ENCODE measurements around the gene LNP1.

Gene LNP1

GRCh38 chr3:100374521-100374920 lies 26.8 kb upstream of the LNP1 start:
- peaks cover 46% of the 10 kb centered on the region for H3K36me3 Mint-ChIP-seq (ENCODE audit: low read depth)
- no peaks in the 10 kb centered on the region for H3K9me3 Mint-ChIP-seq
- no peaks in the 10 kb centered on the region for H3K27me3 Mint-ChIP-seq (ENCODE audit: low read depth, poor library complexity)
- DNase-seq, result no peak
- H3K4me1 Mint-ChIP-seq, result no peaks in the 10 kb centered on the region
- no peak overlapping the region for H3K27ac Mint-ChIP-seq
- TF ChIP-seq CTCF (IDR thresholded peaks at IDR 0.05), result no peak
- H3K4me3 Mint-ChIP-seq, result no peak overlapping the region

- Mint-ChIP-seq H3K9me3 (no peaks in the 10 kb centered on the region), H3K4me1 (no peaks in the 10 kb centered on the region), H3K36me3 (ENCODE audit: low read depth) (peaks cover 52% of the 10 kb centered on the region), H3K27me3 (ENCODE audit: low read depth, poor library complexity) (no peaks in the 10 kb centered on the region), H3K4me3 (no peak overlapping the region), H3K27ac (no peak overlapping the region)
- no peak for DNase-seq
- TF ChIP-seq CTCF (IDR thresholded peaks at IDR 0.05), result no peak
Observed at GRCh38 chr3:100376301-100376700, 25.0 kb upstream of the LNP1 start.

- peaks cover 52% of the 10 kb centered on the region for H3K36me3 Mint-ChIP-seq (ENCODE audit: low read depth)
- H3K9me3 Mint-ChIP-seq, result peaks cover 16% of the 10 kb centered on the region
- no peak overlapping the region for H3K4me3 Mint-ChIP-seq
- no peak for DNase-seq
- peaks cover 2% of the 10 kb centered on the region for H3K27me3 Mint-ChIP-seq (ENCODE audit: low read depth, poor library complexity)
- no peak for TF ChIP-seq CTCF (IDR thresholded peaks at IDR 0.05)
- peak overlapping the region; percentile 11 for H3K27ac Mint-ChIP-seq
- no peaks in the 10 kb centered on the region for H3K4me1 Mint-ChIP-seq
Observed at GRCh38 chr3:100384733-100385525, 16.4 kb upstream of the LNP1 start.

GRCh38 chr3:100386437-100387074 lies 14.8 kb upstream of the LNP1 start:
- no peak overlapping the region for H3K4me3 Mint-ChIP-seq
- H3K27me3 Mint-ChIP-seq (ENCODE audit: low read depth, poor library complexity), result peaks cover 2% of the 10 kb centered on the region
- no peak overlapping the region for H3K27ac Mint-ChIP-seq
- H3K36me3 Mint-ChIP-seq (ENCODE audit: low read depth), result peaks cover 45% of the 10 kb centered on the region
- peaks cover 23% of the 10 kb centered on the region for H3K9me3 Mint-ChIP-seq
- H3K4me1 Mint-ChIP-seq, result no peaks in the 10 kb centered on the region
- TF ChIP-seq CTCF (IDR thresholded peaks at IDR 0.05), result no peak
- DNase-seq, result no peak

- DNase-seq, result no peak
- Mint-ChIP-seq H3K36me3 (ENCODE audit: low read depth) (peaks cover 53% of the 10 kb centered on the region), H3K4me3 (no peak overlapping the region), H3K9me3 (peaks cover 23% of the 10 kb centered on the region), H3K27ac (no peak overlapping the region), H3K27me3 (ENCODE audit: low read depth, poor library complexity) (peaks cover 2% of the 10 kb centered on the region), H3K4me1 (no peaks in the 10 kb centered on the region)
- TF ChIP-seq CTCF (IDR thresholded peaks at IDR 0.05), result no peak
Observed at GRCh38 chr3:100389025-100389424, 12.3 kb upstream of the LNP1 start.

All from nephron progenitor cell (in vitro differentiated cells).